Keratinocyte (primary cell): ENCODE measurements around the gene PRR16. TPM values are rescaled to one million over a fixed set of nuclear protein-coding genes. Genes with fewer than 3 reads are reported as not detected.

Experiments
- DNase-seq: peaks from one replicate; pipeline ENCODE4 v3.0.0-alpha.2; 2011; ENCODE audit warnings: low read depth, missing footprints, low spot score
- FAIRE-seq: peaks from 2 replicates; lab custom pipeline; 2011; peaks lifted over from hg19 to GRCh38; lab: Jason Lieb, UNC
- H2AFZ ChIP-seq: 2 replicates; pipeline ENCODE4 v1.6.0; 2012; ENCODE audit warnings: low read length, control low read depth, inconsistent platforms; ENCODE audit not compliant: control insufficient read depth
- H3K27ac ChIP-seq: 2 replicates; pipeline ENCODE4 v1.5.1; 2011; ENCODE audit warnings: low read length; ENCODE audit not compliant: control insufficient read depth, insufficient read depth
- H3K27me3 ChIP-seq: 3 replicates; pipeline ENCODE4 v1.6.0; 2011; ENCODE audit warnings: low read length; ENCODE audit not compliant: control insufficient read depth, insufficient read depth; ENCODE audit errors: extremely low read depth
- H3K36me3 ChIP-seq, 2 experiments: 2 replicates in 1 of 2; 3 replicates in 1 of 2; pipeline ENCODE4 v1.5.1; 2011; ENCODE audit warnings: low read length in 2 of 2, mild to moderate bottlenecking in 1 of 2; ENCODE audit not compliant: control insufficient read depth in 2 of 2, insufficient read depth in 2 of 2; ENCODE audit errors: extremely low read depth in 1 of 2
- H3K4me1 ChIP-seq: 3 replicates; pipeline ENCODE4 v1.5.1; 2011; ENCODE audit warnings: low read length; ENCODE audit not compliant: control insufficient read depth, insufficient read depth; ENCODE audit errors: extremely low read depth
- H3K4me2 ChIP-seq: 3 replicates; pipeline ENCODE4 v1.6.0; 2011; ENCODE audit warnings: low read depth, low read length; ENCODE audit not compliant: control insufficient read depth, insufficient read depth; ENCODE audit errors: extremely low read depth
- H3K4me3 ChIP-seq, 3 experiments: fragments of 200-600 bp in 1 of 3; sonication (generic) in 1 of 3; 2 replicates in 2 of 3; 3 replicates in 1 of 3; pipeline ENCODE4 v1.5.1; 2011 to 2016; ENCODE audit warnings: low read length in 3 of 3, mild to moderate bottlenecking in 3 of 3, control low read depth in 2 of 3, inconsistent platforms in 1 of 3, low read depth in 1 of 3, mixed read lengths in 1 of 3, mixed run types in 1 of 3, moderate library complexity in 1 of 3; ENCODE audit not compliant: control insufficient read depth in 2 of 3, insufficient read depth in 2 of 3; ENCODE audit errors: extremely low read depth in 1 of 3
- H3K79me2 ChIP-seq: 2 replicates; pipeline ENCODE4 v1.6.0; 2012; ENCODE audit warnings: low read length; ENCODE audit not compliant: control insufficient read depth, insufficient read depth
- H3K9ac ChIP-seq: 3 replicates; pipeline ENCODE4 v1.6.0; 2011; ENCODE audit warnings: low read length; ENCODE audit not compliant: control insufficient read depth, insufficient read depth; ENCODE audit errors: extremely low read depth
- H3K9me1 ChIP-seq: 3 replicates; pipeline ENCODE4 v1.6.0; 2011; ENCODE audit warnings: low read length; ENCODE audit not compliant: control insufficient read depth, insufficient read depth; ENCODE audit errors: extremely low read depth
- H3K9me3 ChIP-seq: 2 replicates; pipeline ENCODE4 v1.5.1; 2012; ENCODE audit warnings: low read depth, low read length; ENCODE audit not compliant: control insufficient read depth
- H4K20me1 ChIP-seq: 3 replicates; pipeline ENCODE4 v1.6.0; 2011; ENCODE audit warnings: low read length; ENCODE audit not compliant: control insufficient read depth, insufficient read depth; ENCODE audit errors: extremely low read depth
- EZH2 ChIP-seq: IDR thresholded peaks from one replicate; pipeline ENCODE4 v1.6.1; 2012; ENCODE audit warnings: inconsistent platforms, mild to moderate bottlenecking, low read length, moderate library complexity
- dilution Hi-C: fragments of 300-500 bp; cut with MboI; formaldehyde crosslinking; loops from one replicate; pipeline ENCODE4 v1.7.0; 2020; ENCODE audit warnings: low sequenced_read_pairs; ENCODE audit not compliant: extremely low pct_ligation_motif_present
- polyA plus RNA-seq, 5 experiments: library from polyadenylated mRNA; depleted of rRNA in 3 of 5; stranded (reverse) in 3 of 5; stranded (forward) in 1 of 5; unstranded in 1 of 5; fragments of >200 nt; gene quantifications; 1 replicate in 1 of 5; 2 replicates in 3 of 5; 3 replicates in 1 of 5; pipeline versions ENCODE4 v1.2.1 to v1.2.3, GENCODE V29; 2011 to 2012; ENCODE audit warnings: missing spikeins in 2 of 5, low read depth in 1 of 5, low replicate concordance in 1 of 5
- TF ChIP-seq, protein P1 (sequence below), 3 experiments: IDR thresholded peaks in 1 of 3; conservative IDR thresholded peaks in 1 of 3; optimal IDR thresholded peaks in 1 of 3; 2 replicates in 2 of 3; 3 replicates in 1 of 3; pipeline versions ENCODE3 to v1.5.1; 2011; ENCODE audit warnings: low read length in 3 of 3, mild to moderate bottlenecking in 3 of 3, moderate library complexity in 2 of 3, control low read depth in 1 of 3, inconsistent platforms in 1 of 3; ENCODE audit not compliant: insufficient read depth in 2 of 3; ENCODE audit errors: extremely low read depth in 1 of 3

Gene PRR16
- polyA plus RNA-seq, 1 donor (not counting 4 experiments of a cell fraction or from before 2014, with no cell fraction given) = 0.05 TPM

DNA sequence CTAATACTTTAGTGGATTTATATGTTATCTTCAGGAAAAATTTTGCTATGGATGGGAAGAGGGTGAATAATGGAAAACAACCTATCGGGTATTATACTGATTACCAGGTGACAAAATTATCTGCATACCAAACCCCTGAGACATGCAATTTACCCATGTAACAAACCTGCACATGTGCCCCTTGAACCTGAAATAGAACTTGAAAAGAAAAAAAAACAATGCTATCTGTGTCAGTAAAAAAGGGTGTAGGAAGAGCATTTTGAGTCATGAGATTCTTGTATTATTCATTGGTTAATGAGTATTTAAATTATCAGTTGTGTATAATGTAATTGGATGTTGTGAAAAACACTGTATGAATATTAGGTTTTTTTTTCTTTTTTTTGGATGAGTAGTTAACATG, 75.4 kb downstream of the PRR16 start:
- Histone ChIP-seq H3K36me3 (no peaks in the 10 kb centered on the region), H3K9ac (no peak overlapping the region), H3K9me1 (no peaks in the 10 kb centered on the region), H4K20me1 (no peaks in the 10 kb centered on the region), H3K9me3 (no peaks in the 10 kb centered on the region), H3K4me3 (no peak overlapping the region), H2AFZ (no peak overlapping the region), H3K27me3 (no peaks in the 10 kb centered on the region), H3K79me2 (no peaks in the 10 kb centered on the region), H3K4me1 (no peaks in the 10 kb centered on the region), H3K27ac (no peak overlapping the region), H3K4me2 (no peak overlapping the region)
- dilution Hi-C loops = no loop called here
- DNase-seq = no peak
- FAIRE-seq = no peak
- TF ChIP-seq EZH2 = no peak
- TF ChIP-seq, protein P1, sequence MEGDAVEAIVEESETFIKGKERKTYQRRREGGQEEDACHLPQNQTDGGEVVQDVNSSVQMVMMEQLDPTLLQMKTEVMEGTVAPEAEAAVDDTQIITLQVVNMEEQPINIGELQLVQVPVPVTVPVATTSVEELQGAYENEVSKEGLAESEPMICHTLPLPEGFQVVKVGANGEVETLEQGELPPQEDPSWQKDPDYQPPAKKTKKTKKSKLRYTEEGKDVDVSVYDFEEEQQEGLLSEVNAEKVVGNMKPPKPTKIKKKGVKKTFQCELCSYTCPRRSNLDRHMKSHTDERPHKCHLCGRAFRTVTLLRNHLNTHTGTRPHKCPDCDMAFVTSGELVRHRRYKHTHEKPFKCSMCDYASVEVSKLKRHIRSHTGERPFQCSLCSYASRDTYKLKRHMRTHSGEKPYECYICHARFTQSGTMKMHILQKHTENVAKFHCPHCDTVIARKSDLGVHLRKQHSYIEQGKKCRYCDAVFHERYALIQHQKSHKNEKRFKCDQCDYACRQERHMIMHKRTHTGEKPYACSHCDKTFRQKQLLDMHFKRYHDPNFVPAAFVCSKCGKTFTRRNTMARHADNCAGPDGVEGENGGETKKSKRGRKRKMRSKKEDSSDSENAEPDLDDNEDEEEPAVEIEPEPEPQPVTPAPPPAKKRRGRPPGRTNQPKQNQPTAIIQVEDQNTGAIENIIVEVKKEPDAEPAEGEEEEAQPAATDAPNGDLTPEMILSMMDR (optimal IDR thresholded peaks at IDR 0.05 in 1 of 3, IDR thresholded peaks at IDR 0.05 in 1 of 3, conservative IDR thresholded peaks at IDR 0.05 in 1 of 3; ENCODE audit: extremely low read depth in 1 of 3, insufficient read depth in 2 of 3, low read length in 3 of 3) = no peak

- H3K4me2 ChIP-seq = no peak overlapping the region
- H3K27ac ChIP-seq = no peak overlapping the region
- no peaks in the 10 kb centered on the region for H3K27me3 ChIP-seq
- no peaks in the 10 kb centered on the region for H3K9me1 ChIP-seq
- H3K4me1 ChIP-seq = no peaks in the 10 kb centered on the region
- no peak overlapping the region for H3K9ac ChIP-seq
- TF ChIP-seq, protein P1 (optimal IDR thresholded peaks at IDR 0.05 in 1 of 3, IDR thresholded peaks at IDR 0.05 in 1 of 3, conservative IDR thresholded peaks at IDR 0.05 in 1 of 3; ENCODE audit: extremely low read depth in 1 of 3, insufficient read depth in 2 of 3, low read length in 3 of 3) = no peak
- no peak for TF ChIP-seq EZH2
- FAIRE-seq (no peak), DNase-seq (no peak)
- H3K9me3 ChIP-seq = no peaks in the 10 kb centered on the region
- no peaks in the 10 kb centered on the region for H3K79me2 ChIP-seq
- H3K36me3 ChIP-seq = no peaks in the 10 kb centered on the region
- H2AFZ ChIP-seq = no peak overlapping the region
- dilution Hi-C loops = no loop called here
- H3K4me3 ChIP-seq = no peak overlapping the region
- no peaks in the 10 kb centered on the region for H4K20me1 ChIP-seq
These were observed 76.0 kb downstream of the PRR16 start for GRCh38 chr5:120540097-120540496.
